ENCODE measurements around the gene MATN4.

- TF ChIP-seq CEBPB (IDR thresholded peaks at IDR 0.05; ENCODE audit: low read depth, low read length): no peak
- TF ChIP-seq POLR2A (IDR thresholded peaks at IDR 0.05; ENCODE audit: low read depth, low read length): no peak
- TF ChIP-seq CTCF (conservative IDR thresholded peaks at IDR 0.05; ENCODE audit: low read depth, low read length): no peak
- TF ChIP-seq SMC3 (IDR thresholded peaks at IDR 0.05; ENCODE audit: low read depth, low read length): no peak
- no peak for TF ChIP-seq MXI1 (IDR thresholded peaks at IDR 0.05; ENCODE audit: borderline replicate concordance, low read depth, low read length)
- TF ChIP-seq BHLHE40 (IDR thresholded peaks at IDR 0.05; ENCODE audit: low read depth, low read length): no peak
- no peak for TF ChIP-seq RAD21 (IDR thresholded peaks at IDR 0.05; ENCODE audit: low read length)
- no peak for TF ChIP-seq USF2 (IDR thresholded peaks at IDR 0.05; ENCODE audit: low read depth, low read length)
- TF ChIP-seq NFE2L2 (IDR thresholded peaks at IDR 0.05; ENCODE audit: low read depth, low read length): no peak
- TF ChIP-seq RCOR1 (IDR thresholded peaks at IDR 0.05; ENCODE audit: insufficient replicate concordance, low read length): no peak
- no peak for TF ChIP-seq RFX5 (IDR thresholded peaks at IDR 0.05; ENCODE audit: low read depth, low read length)
- TF ChIP-seq MAZ (IDR thresholded peaks at IDR 0.05; ENCODE audit: borderline replicate concordance, low read depth, low read length): no peak
- TF ChIP-seq MAFK (IDR thresholded peaks at IDR 0.05; ENCODE audit: low read depth, low read length): no peak
Observed at GRCh38 chr20:45346291-45346718, 38.2 kb upstream of the MATN4 start.

All from IMR-90 (cell line).